ENCODE results near the gene PWWP2A. TPM values are rescaled to one million over a fixed set of nuclear protein-coding genes. Genes with fewer than 3 reads are reported as not detected.

Gene PWWP2A
- polyA plus RNA-seq, 1 experiment, result 8.7 TPM

- TF ChIP-seq CTCF (IDR thresholded peaks at IDR 0.05; ENCODE audit: insufficient read depth, low read depth, low read length), result no peak
- Histone ChIP-seq H3K27me3 (ENCODE audit: control insufficient read depth, insufficient read depth, low read length) (no peaks in the 10 kb centered on the region), H3K4me3 (ENCODE audit: low read depth, low read length) (no peak overlapping the region), H3K36me3 (ENCODE audit: control insufficient read depth, insufficient read depth, low read length) (0 out of 2 replicates have a peak, but pooled peaks cover 1% of the 10 kb centered on the region)
- ChIA-PET POLR2A (interaction anchor here (0.6 kb wide), 1 partner anchor 47 kb away, joined by 3 read pairs; no protein-coding TSS in a partner anchor), CTCF (no interaction called here)
- no peak for DNase-seq (ENCODE audit: low read depth)
These were observed 74.9 kb downstream of the PWWP2A start for GRCh38 chr5:160044391-160044804.

GRCh38 chr5:160042671-160043070 is 76.6 kb downstream of the PWWP2A start:
- Histone ChIP-seq H3K36me3 (ENCODE audit: control insufficient read depth, insufficient read depth, low read length) (0 out of 2 replicates have a peak, but pooled peaks cover 1% of the 10 kb centered on the region), H3K27me3 (ENCODE audit: control insufficient read depth, insufficient read depth, low read length) (no peaks in the 10 kb centered on the region), H3K4me3 (ENCODE audit: low read depth, low read length) (no peak overlapping the region)
- POLR2A ChIA-PET, result no interaction called here
- CTCF ChIA-PET, result interaction anchor here (1.1 kb wide), 1 partner anchor 302 kb away, joined by 3 read pairs; no protein-coding TSS in a partner anchor
- no peak for TF ChIP-seq CTCF (IDR thresholded peaks at IDR 0.05; ENCODE audit: insufficient read depth, low read depth, low read length)
- no peak for DNase-seq (ENCODE audit: low read depth)

Other genes with a start within 250 kb of the PWWP2A start
- 1.1 and 2.1 TPM in 2 replicates for gene ADRA1B, start 203.0 kb downstream of the PWWP2A start, polyA plus RNA-seq (2011; rRNA removed)
- 23.2 and 37.4 TPM in 2 replicates for gene TTC1, start 110.3 kb downstream of the PWWP2A start, polyA plus RNA-seq (2011; rRNA removed)
- gene FABP6, start 110.1 kb upstream of the PWWP2A start, polyA plus RNA-seq (2011; rRNA removed), result not detected in 2 replicates
- gene CCNJL, start 193.1 kb upstream of the PWWP2A start, polyA plus RNA-seq (2011; rRNA removed), result 0.23 and 0.71 TPM in 2 replicates

All from BJ (cell line).